Caki2 (cell line): ENCODE data around the gene LARGE1. TPM values are rescaled to one million over a fixed set of nuclear protein-coding genes. Genes with fewer than 3 reads are reported as not detected.

ENCODE experiments used
- DNase-seq: peaks from one replicate; pipeline ENCODE4 v3.0.0-alpha.2; 2015; ENCODE audit warnings: low read depth
- in situ Hi-C: cut with HindIII; loops from 2 replicates; pipeline ENCODE4 v1.10.0; 2016; ENCODE audit warnings: low sequenced_read_pairs, low pct_unique_long_range_greater_than_20kb, mixed read lengths
- total RNA-seq: library from RNA; depleted of rRNA; stranded (reverse); fragments of >200 nt; shearing (Covaris generic); gene quantifications from 2 replicates; pipeline ENCODE4 v1.2.3, GENCODE V29; 2014; ENCODE audit warnings: low replicate concordance

The LARGE1 gene
- total RNA-seq, 1 experiment from 2014 or later, result 9.7 TPM

- in situ Hi-C loops, result no loop called here
- DNase-seq, result no peak
These were observed 26.2 kb downstream of the LARGE1 start for GRCh38 chr22:33894036-33894435.

- in situ Hi-C loops, result no loop called here
- no peak for DNase-seq
These were observed 26.8 kb downstream of the LARGE1 start for GRCh38 chr22:33893512-33893911.

GRCh38 chr22:33891992-33892391 is 28.3 kb downstream of the LARGE1 start:
- DNase-seq, result no peak
- in situ Hi-C loops, result no loop called here

GRCh38 chr22:33891455-33891854 is 28.8 kb downstream of the LARGE1 start:
- in situ Hi-C loops, result no loop called here
- DNase-seq, result no peak

- no peak for DNase-seq
- in situ Hi-C loops, result no loop called here
These were observed 30.5 kb downstream of the LARGE1 start for GRCh38 chr22:33889748-33890147.

GRCh38 chr22:33888821-33889220 is 31.5 kb downstream of the LARGE1 start:
- DNase-seq, result no peak
- in situ Hi-C loops, result no loop called here

- in situ Hi-C loops, result no loop called here
- no peak for DNase-seq
These were observed 33.1 kb downstream of the LARGE1 start for GRCh38 chr22:33887173-33887572.

GRCh38 chr22:33886696-33887095 is 33.6 kb downstream of the LARGE1 start:
- in situ Hi-C loops, result no loop called here
- DNase-seq, result no peak

- DNase-seq, result no peak
- in situ Hi-C loops, result no loop called here
These were observed 35.4 kb downstream of the LARGE1 start for GRCh38 chr22:33884829-33885228.

GRCh38 chr22:33883961-33884808 is 36.1 kb downstream of the LARGE1 start:
- in situ Hi-C loops, result no loop called here
- DNase-seq, result no peak

GRCh38 chr22:33883561-33883960 is 36.7 kb downstream of the LARGE1 start:
- in situ Hi-C loops, result no loop called here
- DNase-seq, result peak; percentile 18

- in situ Hi-C loops, result no loop called here
- DNase-seq, result no peak
These were observed 37.3 kb downstream of the LARGE1 start for GRCh38 chr22:33882991-33883390.

- DNase-seq, result no peak
- in situ Hi-C loops, result no loop called here
These were observed 39.3 kb downstream of the LARGE1 start for GRCh38 chr22:33880986-33881385.

- in situ Hi-C loops, result no loop called here
- no peak for DNase-seq
These were observed 40.5 kb downstream of the LARGE1 start for GRCh38 chr22:33879796-33880195.

GRCh38 chr22:33875316-33875715 is 45.0 kb downstream of the LARGE1 start:
- DNase-seq, result no peak
- in situ Hi-C loops, result no loop called here

- in situ Hi-C loops, result no loop called here
- no peak for DNase-seq
These were observed 46.1 kb downstream of the LARGE1 start for GRCh38 chr22:33874206-33874605.

- no peak for DNase-seq
- in situ Hi-C loops, result no loop called here
These were observed 46.6 kb downstream of the LARGE1 start for GRCh38 chr22:33873666-33874065.

- in situ Hi-C loops, result no loop called here
- no peak for DNase-seq
These were observed 47.1 kb downstream of the LARGE1 start for GRCh38 chr22:33873186-33873585.

- in situ Hi-C loops, result no loop called here
- no peak for DNase-seq
These were observed 48.3 kb downstream of the LARGE1 start for GRCh38 chr22:33871935-33872334.

GRCh38 chr22:33869946-33870345 is 50.3 kb downstream of the LARGE1 start:
- no peak for DNase-seq

More at GRCh38 chr22:33869946-33870345, 50.3 kb downstream of the LARGE1 start:
- in situ Hi-C loops, result no loop called here
